Epithelial cell of esophagus (primary cell): ENCODE measurements around the gene POFUT2.

ENCODE experiments used
- DNase-seq: peaks from one replicate; pipeline ENCODE4 v3.0.0; 2010; ENCODE audit warnings: low read depth
- H3K4me3 ChIP-seq: 2 replicates; pipeline ENCODE4 v1.5.1; 2011; ENCODE audit warnings: mild to moderate bottlenecking, low read length, control low read depth
- CTCF ChIP-seq: IDR thresholded peaks from 2 replicates; pipeline ENCODE4 v1.5.1; 2011; ENCODE audit warnings: low read depth, mild to moderate bottlenecking, low read length, control low read depth, inconsistent platforms; ENCODE audit not compliant: insufficient read depth; ENCODE audit errors: missing control alignments

Gene POFUT2, protein sequence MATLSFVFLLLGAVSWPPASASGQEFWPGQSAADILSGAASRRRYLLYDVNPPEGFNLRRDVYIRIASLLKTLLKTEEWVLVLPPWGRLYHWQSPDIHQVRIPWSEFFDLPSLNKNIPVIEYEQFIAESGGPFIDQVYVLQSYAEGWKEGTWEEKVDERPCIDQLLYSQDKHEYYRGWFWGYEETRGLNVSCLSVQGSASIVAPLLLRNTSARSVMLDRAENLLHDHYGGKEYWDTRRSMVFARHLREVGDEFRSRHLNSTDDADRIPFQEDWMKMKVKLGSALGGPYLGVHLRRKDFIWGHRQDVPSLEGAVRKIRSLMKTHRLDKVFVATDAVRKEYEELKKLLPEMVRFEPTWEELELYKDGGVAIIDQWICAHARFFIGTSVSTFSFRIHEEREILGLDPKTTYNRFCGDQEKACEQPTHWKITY

DNA sequence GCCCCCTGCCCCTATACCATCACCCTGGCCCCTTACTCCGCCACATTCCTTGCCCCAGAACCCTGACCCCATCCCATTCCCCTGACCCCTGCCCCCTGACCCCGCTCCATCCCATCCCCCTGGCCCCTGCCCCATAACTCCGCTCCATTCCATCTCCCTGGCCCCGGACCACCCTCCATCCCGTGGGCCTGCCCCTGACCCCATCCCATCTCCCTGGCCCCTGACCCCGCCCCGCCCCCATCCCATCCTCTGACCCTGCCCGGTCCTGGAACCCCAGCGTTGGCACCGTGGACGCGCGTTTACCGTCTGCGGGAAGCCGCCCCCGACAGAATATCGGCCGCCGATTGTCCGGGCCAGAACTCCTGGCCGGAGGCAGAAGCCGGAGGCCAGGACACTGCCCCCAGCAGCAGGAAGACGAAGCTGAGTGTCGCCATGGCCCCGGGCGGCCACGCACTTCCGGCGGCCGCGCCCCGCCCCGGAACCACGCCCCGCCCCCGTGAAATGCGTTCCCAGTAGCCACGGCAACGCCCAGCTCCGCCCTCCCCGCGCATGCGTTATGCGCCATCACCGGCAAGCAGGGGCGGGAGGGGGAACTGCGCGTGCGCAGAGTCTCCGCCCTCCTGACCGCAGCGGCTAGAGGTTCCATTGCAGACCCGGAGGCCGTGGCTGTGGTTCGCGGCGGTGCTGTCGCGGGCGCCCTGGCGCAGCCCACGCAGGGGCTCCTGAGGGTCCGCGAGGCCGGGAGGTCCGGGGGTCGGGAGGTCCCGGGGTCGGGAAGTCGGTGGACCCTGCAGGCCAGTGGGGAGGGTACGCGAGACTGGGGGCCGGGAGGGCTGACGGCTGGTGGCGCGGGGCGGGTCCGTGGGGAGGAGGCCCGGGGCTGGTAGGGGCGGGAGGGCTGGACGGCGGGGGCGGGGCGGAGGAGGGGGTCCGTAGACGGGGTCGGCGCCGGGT is at the start of gene POFUT2:
Gene POFUT2 (minus strand): TSS at position 458 of the 954 bp plus-strand sequence. CDS start 24 bp downstream, at position 434.
- no peak for TF ChIP-seq CTCF
- peak; percentile 93 for DNase-seq
- peak within 1 kb of the TSS; percentile 65 for H3K4me3 ChIP-seq

DNA sequence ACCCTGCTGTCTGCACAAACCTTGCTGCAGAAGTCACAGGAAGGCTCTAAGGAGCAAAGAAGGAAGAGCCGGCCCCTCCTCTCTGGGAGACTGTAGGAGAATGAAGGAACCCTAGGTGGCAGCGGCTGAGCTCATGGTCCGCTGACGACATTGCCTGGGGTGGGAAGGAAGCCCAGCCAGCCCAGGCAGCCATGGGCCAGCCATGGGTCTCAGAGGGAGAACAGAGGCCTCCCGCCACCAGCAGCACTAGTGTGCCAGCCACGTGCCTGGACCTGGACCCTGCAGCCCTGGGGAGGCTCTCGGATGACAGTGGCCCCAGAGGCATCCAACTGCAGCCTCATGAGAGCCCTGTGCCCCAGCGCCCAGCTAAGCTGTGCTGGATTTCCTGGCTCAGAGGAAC is 49.2 kb upstream of the POFUT2 start:
- no peak for TF ChIP-seq CTCF
- DNase-seq: no peak
- H3K4me3 ChIP-seq: no peak overlapping the region

GRCh38 chr21:45336535-45336810 is 48.8 kb upstream of the POFUT2 start:
- TF ChIP-seq CTCF: no peak
- no peak overlapping the region for H3K4me3 ChIP-seq
- no peak for DNase-seq

- no peak for TF ChIP-seq CTCF
- no peak for DNase-seq
- no peak overlapping the region for H3K4me3 ChIP-seq
Observed at GRCh38 chr21:45335761-45336534, 48.3 kb upstream of the POFUT2 start.

GRCh38 chr21:45335151-45335760 is 47.6 kb upstream of the POFUT2 start:
- H3K4me3 ChIP-seq: no peak overlapping the region
- DNase-seq: no peak
- no peak for TF ChIP-seq CTCF

- no peak overlapping the region for H3K4me3 ChIP-seq
- DNase-seq: no peak
- TF ChIP-seq CTCF: no peak
Observed at GRCh38 chr21:45334591-45335081, 46.9 kb upstream of the POFUT2 start.
